Endodermal cell (in vitro differentiated cells): Measurements from ENCODE around the gene SDR42E1. TPM values are rescaled to one million over a fixed set of nuclear protein-coding genes. Genes with fewer than 3 reads are reported as not detected.

Experiments
- DNase-seq: peaks from one replicate; pipeline ENCODE4 v3.0.0-alpha.2; 2017
- H3K27ac ChIP-seq: 2 replicates; pipeline ENCODE4 v1.5.1; 2013; ENCODE audit warnings: mild to moderate bottlenecking, low read depth, low read length, moderate library complexity
- H3K27me3 ChIP-seq: 2 replicates; pipeline ENCODE4 v1.6.1; 2013; ENCODE audit warnings: mild to moderate bottlenecking, low read length, moderate library complexity; ENCODE audit not compliant: insufficient read depth, control insufficient read depth, poor library complexity, severe bottlenecking
- H3K36me3 ChIP-seq: 2 replicates; pipeline ENCODE4 v1.7.0; 2013; ENCODE audit warnings: mild to moderate bottlenecking, low read length, moderate library complexity; ENCODE audit not compliant: control insufficient read depth, insufficient read depth
- H3K4me1 ChIP-seq: one replicate; pipeline ENCODE4 v1.7.0; 2013; ENCODE audit warnings: low read length; ENCODE audit not compliant: control insufficient read depth, insufficient read depth
- H3K4me3 ChIP-seq: 2 replicates; pipeline ENCODE4 v1.5.1; 2013; ENCODE audit warnings: mild to moderate bottlenecking, low read length, moderate library complexity
- H3K9ac ChIP-seq: 2 replicates; pipeline ENCODE4 v1.6.1; 2013; ENCODE audit warnings: mild to moderate bottlenecking, low read length, moderate library complexity; ENCODE audit not compliant: poor library complexity, severe bottlenecking; ENCODE audit errors: extremely low read depth
- H3K9me3 ChIP-seq: 2 replicates; pipeline ENCODE4 v1.6.1; 2013; ENCODE audit warnings: mild to moderate bottlenecking, low read length, moderate library complexity; ENCODE audit not compliant: control insufficient read depth
- H3K27ac Mint-ChIP-seq: 2 replicates; pipeline ENCODE4 v1.8.0; 2020; ENCODE audit warnings: mixed read lengths
- H3K27me3 Mint-ChIP-seq: 2 replicates; pipeline ENCODE4 v1.8.0; 2021; ENCODE audit warnings: mild to moderate bottlenecking, mixed read lengths; ENCODE audit not compliant: insufficient read depth
- H3K36me3 Mint-ChIP-seq: 2 replicates; pipeline ENCODE4 v1.8.0; 2020; ENCODE audit warnings: low read depth, mixed read lengths
- H3K4me1 Mint-ChIP-seq: 2 replicates; pipeline ENCODE4 v1.8.0; 2020; ENCODE audit warnings: mixed read lengths
- H3K4me3 Mint-ChIP-seq: 2 replicates; pipeline ENCODE4 v1.8.0; 2020; ENCODE audit warnings: mild to moderate bottlenecking, moderate library complexity, mixed read lengths
- H3K9me3 Mint-ChIP-seq: 2 replicates; pipeline ENCODE4 v1.8.0; 2020; ENCODE audit warnings: mild to moderate bottlenecking, mixed read lengths
- WGBS, 2 experiments: methylation state at CpG; one replicate each; pipeline versions ENCODE4 v1.1.5 to v1.1.7; 2013; ENCODE audit warnings: missing lambda C conversion rate in 2 of 2, mixed read lengths in 1 of 2; ENCODE audit not compliant: insufficient coverage in 1 of 2, insufficient read length in 1 of 2; 5-methylcytosine and 5-hydroxymethylcytosine counted together
- total RNA-seq, 2 donors: library from RNA; stranded (reverse); fragmentation: NEBNext Ultra II Directional in 1 of 2; extraction: Animal tissue kit (Norgen Biotek cat#: 25700) in 1 of 2; gene quantifications; 2 replicates in 1 of 2; 3 replicates in 1 of 2; pipeline ENCODE4 v1.2.1, GENCODE V29; 2021
- TF ChIP-seq, protein P1 (sequence below): fragments of 200-600 bp; sonication (generic); conservative IDR thresholded peaks from 2 replicates; pipeline ENCODE4 v1.5.0; 2021; ENCODE audit warnings: antibody characterized with exemption, mild to moderate bottlenecking

Gene SDR42E1
- total RNA-seq, 2 donors from 2014 or later = 0.15 TPM; not detected in 1

DNA sequence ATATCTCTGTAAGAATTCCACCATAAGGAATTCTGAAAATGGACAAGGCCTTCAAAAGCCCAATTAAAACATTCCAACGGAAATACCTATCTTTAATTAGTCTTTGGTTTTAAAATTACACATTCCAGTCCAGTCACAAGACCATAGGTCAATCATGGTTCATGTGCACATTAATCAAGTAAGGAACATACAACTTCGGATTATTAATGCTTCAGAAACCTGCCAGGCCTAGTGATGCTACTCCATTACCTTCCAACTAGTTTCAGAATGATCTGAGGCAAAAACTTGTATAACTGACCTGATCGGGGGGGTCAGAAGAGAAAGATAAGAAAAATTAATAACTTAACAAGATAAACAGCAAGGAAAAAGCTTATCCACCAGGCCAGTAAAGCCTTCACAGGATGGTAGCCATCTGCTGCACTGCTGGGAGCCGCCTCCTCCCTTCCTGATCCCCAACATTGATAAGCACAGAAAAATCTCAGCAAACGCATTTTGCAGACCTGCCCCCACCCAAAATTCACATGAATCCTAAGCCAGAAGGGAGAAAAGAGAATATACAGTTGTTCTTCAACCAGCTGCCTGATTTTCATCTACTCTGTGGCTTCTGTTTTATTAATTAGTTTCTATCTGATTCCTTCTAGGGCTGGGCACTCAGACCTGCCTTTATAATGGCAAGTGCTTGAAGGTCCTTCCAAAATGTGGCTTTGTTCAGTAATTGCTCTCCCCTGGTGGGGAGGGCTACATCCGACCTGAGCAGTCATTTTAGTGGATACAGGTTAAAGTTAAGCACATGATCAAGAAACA, 6.0 kb downstream of the SDR42E1 start:
- DNase-seq = no peak
- H3K27me3 Mint-ChIP-seq = no peaks in the 10 kb centered on the region
- H3K4me3 Mint-ChIP-seq = no peak overlapping the region
- no peak overlapping the region for H3K27ac Mint-ChIP-seq
- H3K36me3 Mint-ChIP-seq = peaks cover 4% of the 10 kb centered on the region
- Histone ChIP-seq H3K36me3 (no peaks in the 10 kb centered on the region), H3K4me3 (no peak overlapping the region), H3K27ac (no peak overlapping the region), H3K4me1 (no peaks in the 10 kb centered on the region), H3K9ac (no peak overlapping the region), H3K9me3 (peaks cover 22% of the 10 kb centered on the region), H3K27me3 (no peaks in the 10 kb centered on the region)
- TF ChIP-seq, protein P1, sequence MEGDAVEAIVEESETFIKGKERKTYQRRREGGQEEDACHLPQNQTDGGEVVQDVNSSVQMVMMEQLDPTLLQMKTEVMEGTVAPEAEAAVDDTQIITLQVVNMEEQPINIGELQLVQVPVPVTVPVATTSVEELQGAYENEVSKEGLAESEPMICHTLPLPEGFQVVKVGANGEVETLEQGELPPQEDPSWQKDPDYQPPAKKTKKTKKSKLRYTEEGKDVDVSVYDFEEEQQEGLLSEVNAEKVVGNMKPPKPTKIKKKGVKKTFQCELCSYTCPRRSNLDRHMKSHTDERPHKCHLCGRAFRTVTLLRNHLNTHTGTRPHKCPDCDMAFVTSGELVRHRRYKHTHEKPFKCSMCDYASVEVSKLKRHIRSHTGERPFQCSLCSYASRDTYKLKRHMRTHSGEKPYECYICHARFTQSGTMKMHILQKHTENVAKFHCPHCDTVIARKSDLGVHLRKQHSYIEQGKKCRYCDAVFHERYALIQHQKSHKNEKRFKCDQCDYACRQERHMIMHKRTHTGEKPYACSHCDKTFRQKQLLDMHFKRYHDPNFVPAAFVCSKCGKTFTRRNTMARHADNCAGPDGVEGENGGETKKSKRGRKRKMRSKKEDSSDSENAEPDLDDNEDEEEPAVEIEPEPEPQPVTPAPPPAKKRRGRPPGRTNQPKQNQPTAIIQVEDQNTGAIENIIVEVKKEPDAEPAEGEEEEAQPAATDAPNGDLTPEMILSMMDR = no peak
- peaks cover 31% of the 10 kb centered on the region for H3K9me3 Mint-ChIP-seq
- peaks cover 5% of the 10 kb centered on the region for H3K4me1 Mint-ChIP-seq
- 83 to 90% methylated on average over 2 to 5 of the region's 6 CpGs for WGBS, 2 experiments

DNA sequence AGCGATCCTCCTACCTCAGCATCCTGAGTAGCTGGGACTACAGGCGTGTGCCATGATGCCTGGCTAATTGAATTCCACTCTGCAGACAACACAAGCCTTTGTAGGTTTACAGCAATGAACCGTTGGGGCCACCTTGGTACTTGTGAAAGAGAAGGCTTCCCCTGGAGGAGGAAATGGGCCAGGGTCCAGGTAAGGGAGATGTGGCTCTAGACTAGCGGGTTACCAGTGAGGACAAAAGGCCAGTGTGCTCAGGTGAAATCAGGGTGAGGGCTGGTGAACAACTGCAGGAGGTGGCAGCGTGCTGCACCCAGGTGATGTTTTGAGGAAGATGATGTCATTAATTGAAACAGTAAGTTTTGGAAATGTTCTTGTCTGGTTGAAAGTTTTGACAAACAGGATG, 6.7 kb downstream of the SDR42E1 start:
- H3K36me3 Mint-ChIP-seq = peaks cover 4% of the 10 kb centered on the region
- H3K9ac ChIP-seq = no peak overlapping the region
- H3K4me3 Mint-ChIP-seq = no peak overlapping the region
- TF ChIP-seq, protein P1 = no peak
- 94 to 97% methylated on average over 5 of the region's 5 CpGs for WGBS, 2 experiments
- H3K9me3 ChIP-seq = peaks cover 18% of the 10 kb centered on the region
- H3K4me3 ChIP-seq = no peak overlapping the region
- H3K27me3 ChIP-seq = no peaks in the 10 kb centered on the region
- peaks cover 5% of the 10 kb centered on the region for H3K4me1 Mint-ChIP-seq
- DNase-seq = no peak
- no peak overlapping the region for H3K27ac Mint-ChIP-seq
- H3K4me1 ChIP-seq = no peaks in the 10 kb centered on the region
- no peaks in the 10 kb centered on the region for H3K36me3 ChIP-seq
- peaks cover 25% of the 10 kb centered on the region for H3K9me3 Mint-ChIP-seq
- H3K27ac ChIP-seq = no peak overlapping the region
- no peaks in the 10 kb centered on the region for H3K27me3 Mint-ChIP-seq

DNA sequence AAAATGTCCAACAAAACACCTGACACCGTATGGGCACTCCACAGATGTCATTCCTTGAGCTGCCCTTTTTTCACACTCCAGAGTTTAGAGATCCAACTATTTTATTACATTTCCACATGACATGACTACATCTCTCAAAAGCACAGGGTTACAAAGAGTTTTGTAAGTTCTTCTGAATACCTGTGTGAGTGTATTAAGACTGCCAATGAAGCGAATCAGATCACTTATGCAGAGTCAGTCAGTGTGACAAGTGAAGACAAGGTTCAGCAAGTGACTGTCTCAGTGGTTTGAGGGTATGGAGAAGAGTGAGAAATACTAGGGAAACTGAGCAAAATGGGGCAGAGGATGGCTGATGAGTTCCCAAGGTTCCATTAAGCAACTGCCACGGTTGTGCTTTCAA, 8.4 kb downstream of the SDR42E1 start:
- H3K36me3 Mint-ChIP-seq = no peaks in the 10 kb centered on the region
- no peak overlapping the region for H3K4me3 Mint-ChIP-seq
- H3K27me3 Mint-ChIP-seq = no peaks in the 10 kb centered on the region
- H3K36me3 ChIP-seq = no peaks in the 10 kb centered on the region
- peaks cover 5% of the 10 kb centered on the region for H3K4me1 Mint-ChIP-seq
- WGBS, 2 experiments = 85 to 95% methylated on average over 3 of the region's 3 CpGs
- H3K9me3 Mint-ChIP-seq = peaks cover 7% of the 10 kb centered on the region
- TF ChIP-seq, protein P1 = no peak
- DNase-seq = no peak
- peaks cover under 1% of the 10 kb centered on the region for H3K9me3 ChIP-seq
- no peaks in the 10 kb centered on the region for H3K4me1 ChIP-seq
- no peak overlapping the region for H3K27ac ChIP-seq
- no peak overlapping the region for H3K4me3 ChIP-seq
- H3K27me3 ChIP-seq = no peaks in the 10 kb centered on the region
- H3K9ac ChIP-seq = no peak overlapping the region
- no peak overlapping the region for H3K27ac Mint-ChIP-seq
